CD4-positive, alpha-beta T cell treated with Interleukin-21 for 1 hour (primary cell): ENCODE data around the gene UBL3.
A peak's percentile ranks its signal among the peaks of the same experiment; 100 is the strongest.

Experiments
- DNase-seq: peaks from one replicate; pipeline ENCODE4 v3.0.0-alpha.2; 2020

The UBL3 gene, protein sequence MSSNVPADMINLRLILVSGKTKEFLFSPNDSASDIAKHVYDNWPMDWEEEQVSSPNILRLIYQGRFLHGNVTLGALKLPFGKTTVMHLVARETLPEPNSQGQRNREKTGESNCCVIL

DNA sequence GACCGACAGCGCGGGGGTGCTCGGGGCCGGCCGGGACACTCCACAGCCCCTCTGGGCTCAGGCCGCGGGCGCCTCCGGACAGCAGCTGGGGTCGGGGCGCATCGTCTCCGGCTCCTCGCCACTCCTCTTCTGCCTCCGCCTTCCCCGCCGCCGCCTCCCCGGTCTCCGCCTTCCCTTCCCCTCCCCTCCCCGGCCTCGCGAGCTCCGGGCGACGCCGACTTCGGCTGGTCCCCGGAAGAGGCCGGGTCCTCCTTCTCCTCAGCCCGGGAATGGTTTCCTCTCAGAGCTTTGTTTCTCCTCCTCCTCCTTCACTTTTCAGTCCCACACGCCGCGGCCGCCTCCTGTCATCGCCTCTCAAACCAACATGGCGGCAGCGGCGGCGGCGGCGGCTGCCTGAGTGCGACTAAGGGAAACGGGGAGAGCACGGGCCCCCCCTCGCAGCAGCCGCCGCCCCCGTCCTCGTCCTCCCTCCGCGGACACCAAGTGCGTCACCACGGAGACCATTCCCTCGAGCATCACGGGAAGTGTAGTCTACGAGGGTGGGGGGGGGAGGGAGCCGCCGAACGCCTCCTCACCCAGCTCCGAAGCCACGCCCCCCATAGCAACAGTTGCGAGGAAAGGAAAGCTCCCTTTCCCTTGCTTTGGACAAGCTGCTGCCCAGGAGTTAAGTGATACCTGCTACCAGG is at the start of gene UBL3:
Gene UBL3 (minus strand): TSS at position 405 of the 686 bp plus-strand sequence. CDS start 1,079 bp downstream, outside the sequence.
- peak; percentile 95 for DNase-seq

- DNase-seq: no peak
Observed at GRCh38 chr13:29897102-29897501, 46.7 kb upstream of the UBL3 start.

DNA sequence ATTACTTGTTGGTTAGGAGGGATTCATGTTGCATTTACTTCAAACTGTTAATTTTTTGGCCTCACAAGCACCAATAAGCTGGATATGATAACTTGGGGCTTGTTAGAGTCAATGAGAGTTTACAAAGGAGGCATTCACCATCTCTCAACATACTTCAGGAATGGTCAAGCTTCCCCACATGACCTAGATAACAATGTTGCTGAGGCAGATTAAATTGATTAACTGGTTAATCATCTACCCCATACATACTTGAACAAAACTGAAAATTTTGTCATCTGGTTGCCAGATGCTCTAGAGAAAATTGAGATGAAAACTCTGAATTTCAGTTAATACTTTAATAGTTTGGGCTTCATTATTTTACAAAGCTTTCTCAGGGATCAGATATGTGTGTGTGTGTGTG is 43.0 kb upstream of the UBL3 start:
- no peak for DNase-seq

GRCh38 chr13:29892151-29892550 is 41.7 kb upstream of the UBL3 start:
- DNase-seq: no peak

DNA sequence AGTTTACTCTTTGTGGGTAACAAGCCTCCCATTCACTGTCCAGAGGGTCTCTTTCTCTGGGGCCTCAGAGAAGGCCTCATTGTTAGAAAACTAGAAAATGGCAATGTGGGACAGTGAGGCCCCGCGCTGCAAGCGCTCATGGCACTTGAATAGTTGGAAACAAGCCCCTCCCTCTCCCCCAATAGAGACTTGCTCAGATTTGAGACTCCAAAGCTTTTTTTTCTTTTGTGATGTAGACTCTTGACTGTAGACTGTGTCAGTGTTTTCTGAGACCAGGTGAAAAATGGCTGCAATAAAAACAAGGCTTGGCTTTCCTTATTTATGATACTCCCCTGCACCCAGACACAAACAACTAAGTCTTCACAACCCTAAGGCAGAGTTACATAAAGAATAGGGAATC is 38.7 kb upstream of the UBL3 start:
- DNase-seq: no peak

GRCh38 chr13:29888306-29888705 is 37.9 kb upstream of the UBL3 start:
- no peak for DNase-seq

DNA sequence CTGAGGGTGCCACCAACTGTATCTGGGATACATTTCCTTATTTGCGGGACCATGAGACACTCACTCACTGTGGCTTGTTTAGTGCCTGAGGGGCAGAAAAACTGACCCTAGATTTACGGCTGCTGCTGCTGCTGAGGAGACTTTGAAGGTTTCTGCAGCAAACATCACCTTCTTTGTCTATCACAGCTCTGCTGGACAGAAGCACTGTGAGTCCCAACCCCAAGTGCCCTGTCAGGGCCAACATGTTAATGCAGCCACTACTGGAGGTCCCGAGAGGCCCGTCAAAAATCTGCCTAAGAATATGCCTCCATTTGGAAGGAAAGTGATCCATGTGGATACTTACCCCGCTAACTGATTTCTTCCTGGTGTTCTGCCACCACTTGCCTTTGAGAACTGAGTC is 37.3 kb upstream of the UBL3 start:
- no peak for DNase-seq

GRCh38 chr13:29887030-29887557 is 36.7 kb upstream of the UBL3 start:
- no peak for DNase-seq

GRCh38 chr13:29886446-29886845 is 36.0 kb upstream of the UBL3 start:
- peak; percentile 28 for DNase-seq

- no peak for DNase-seq
Observed at GRCh38 chr13:29885989-29886388, 35.6 kb upstream of the UBL3 start.

DNA sequence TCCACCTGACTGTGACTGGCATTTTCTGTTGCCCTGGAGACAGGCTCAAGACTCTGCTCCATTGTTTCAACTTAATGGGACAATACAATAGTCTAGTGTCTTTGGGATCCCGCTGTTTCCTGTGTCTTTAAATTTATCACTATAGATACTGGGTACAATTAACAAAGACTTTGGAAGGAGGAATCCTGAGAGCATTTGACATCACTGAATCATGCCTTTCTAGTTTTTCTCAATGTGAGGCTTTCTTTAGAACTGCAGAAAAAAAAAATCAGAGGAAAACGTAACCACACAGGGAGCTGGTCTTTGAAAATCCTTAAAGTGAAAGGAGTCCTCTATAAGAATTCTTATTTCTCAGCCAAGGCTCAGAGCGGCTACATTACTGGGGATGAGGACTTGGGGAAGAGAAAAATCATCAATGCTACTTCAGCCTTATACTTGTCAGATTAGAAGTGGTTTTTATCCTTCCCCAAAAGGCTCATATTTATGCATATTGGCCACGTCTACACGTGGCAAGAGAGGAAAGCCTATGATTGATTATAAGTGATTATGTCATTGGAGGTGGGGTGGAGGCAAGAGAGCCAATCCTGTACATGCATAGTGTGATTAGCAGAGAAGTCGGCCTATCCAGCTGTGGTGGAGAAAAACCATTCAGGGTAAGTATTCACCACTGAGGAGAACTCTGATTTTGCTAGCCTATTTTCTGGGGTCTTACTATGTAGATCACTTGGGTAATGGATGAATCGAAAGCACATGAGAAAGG is 34.4 kb upstream of the UBL3 start:
- no peak for DNase-seq

DNA sequence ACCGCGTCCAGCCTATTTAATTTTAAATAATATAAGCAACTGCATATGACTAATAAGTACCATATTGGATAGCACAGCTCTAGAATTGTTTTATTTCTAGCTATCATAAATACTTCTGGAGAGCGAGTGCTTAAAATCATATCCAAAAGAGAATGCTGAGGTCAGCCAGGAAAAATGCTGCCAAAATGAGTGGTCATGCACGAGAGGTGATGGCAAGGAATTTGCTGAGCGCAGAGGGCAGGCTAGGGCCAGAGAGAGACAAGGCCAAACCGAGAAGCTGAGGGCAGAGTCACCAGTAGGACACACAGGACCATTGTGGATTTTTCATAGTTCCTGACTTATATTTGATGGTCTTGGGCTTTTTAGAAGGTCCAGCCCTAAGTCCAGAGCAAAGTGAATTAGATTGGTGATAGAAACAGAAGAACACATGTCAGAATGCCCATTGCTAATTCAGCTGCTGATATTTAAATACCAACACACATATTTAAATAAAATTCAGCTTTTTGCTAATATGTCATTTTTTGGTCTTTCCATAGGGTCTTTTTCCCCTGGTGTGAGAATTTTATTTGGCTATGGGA is 33.6 kb upstream of the UBL3 start:
- no peak for DNase-seq

GRCh38 chr13:29882076-29882475 is 31.7 kb upstream of the UBL3 start:
- DNase-seq: no peak

- no peak for DNase-seq
Observed at GRCh38 chr13:29878101-29878500, 27.7 kb upstream of the UBL3 start.

DNA sequence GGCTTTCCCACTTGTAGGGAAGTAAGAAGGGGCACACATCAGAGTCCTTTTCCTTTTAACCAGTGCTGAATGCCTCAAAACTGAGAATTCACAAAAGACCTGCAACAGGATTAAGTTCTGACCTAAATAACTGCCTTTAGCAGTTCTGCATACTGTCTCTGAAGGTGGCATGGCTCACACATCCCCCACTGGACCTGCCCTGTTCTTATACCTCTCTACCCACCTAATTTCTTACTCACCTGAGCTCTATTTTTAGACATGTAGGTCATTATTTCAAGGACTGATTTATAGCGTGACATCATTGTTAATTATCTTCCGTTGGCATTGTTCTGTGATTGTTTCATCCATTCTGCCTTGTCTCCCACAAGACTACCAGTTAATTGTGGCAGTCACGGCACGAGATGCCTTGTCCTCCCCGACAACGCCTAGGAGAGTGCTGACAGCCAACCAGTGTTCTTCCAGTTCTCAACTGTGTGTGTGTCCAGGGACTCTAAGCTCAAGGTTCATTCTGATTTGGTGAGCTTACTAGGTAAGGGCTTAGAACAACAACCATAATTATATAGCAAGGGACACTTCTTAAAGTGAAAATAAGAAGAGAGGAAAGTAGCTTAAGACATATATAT is 27.1 kb upstream of the UBL3 start:
- no peak for DNase-seq

DNA sequence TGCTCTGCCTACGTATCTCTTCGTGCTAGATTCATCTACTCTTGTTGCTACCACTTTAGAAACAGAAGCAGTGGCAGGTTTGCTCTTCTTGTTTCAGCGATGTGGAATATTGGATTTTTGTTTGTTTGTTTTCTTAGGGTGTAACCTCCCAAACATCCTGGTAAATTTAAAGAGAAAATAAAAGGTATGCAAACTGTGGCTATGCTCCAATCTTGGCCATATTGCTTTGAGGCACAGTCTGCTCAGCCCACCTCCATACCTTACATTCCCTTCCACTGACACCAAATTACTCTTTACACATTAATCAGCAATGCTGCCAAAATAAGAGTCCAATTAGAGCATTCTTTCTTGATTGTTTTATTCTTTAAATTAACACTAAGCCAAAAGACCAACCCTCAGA is 25.2 kb upstream of the UBL3 start:
- DNase-seq: no peak

GRCh38 chr13:29868581-29868980 is 18.2 kb upstream of the UBL3 start:
- no peak for DNase-seq

GRCh38 chr13:29865934-29866333 is 15.5 kb upstream of the UBL3 start:
- no peak for DNase-seq

DNA sequence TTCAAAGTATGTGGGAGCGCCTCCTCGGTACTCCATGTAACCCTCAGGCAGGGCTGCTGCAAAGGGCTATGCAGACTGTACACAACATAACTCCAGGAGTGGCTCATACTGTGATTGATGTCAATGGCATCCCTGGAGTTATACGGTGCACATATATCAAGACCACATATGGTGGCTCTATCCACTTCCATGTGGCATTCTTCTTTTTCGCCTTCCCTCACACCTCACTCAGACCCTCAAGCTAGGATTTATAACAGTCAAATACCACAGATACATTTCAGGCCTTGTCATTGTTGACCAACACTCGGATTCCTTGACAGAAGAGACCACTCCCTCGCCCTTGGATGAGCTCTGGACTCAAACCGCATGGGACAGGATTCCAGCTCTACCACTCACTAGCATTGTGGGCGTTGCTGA is 11.3 kb upstream of the UBL3 start:
- no peak for DNase-seq

DNA sequence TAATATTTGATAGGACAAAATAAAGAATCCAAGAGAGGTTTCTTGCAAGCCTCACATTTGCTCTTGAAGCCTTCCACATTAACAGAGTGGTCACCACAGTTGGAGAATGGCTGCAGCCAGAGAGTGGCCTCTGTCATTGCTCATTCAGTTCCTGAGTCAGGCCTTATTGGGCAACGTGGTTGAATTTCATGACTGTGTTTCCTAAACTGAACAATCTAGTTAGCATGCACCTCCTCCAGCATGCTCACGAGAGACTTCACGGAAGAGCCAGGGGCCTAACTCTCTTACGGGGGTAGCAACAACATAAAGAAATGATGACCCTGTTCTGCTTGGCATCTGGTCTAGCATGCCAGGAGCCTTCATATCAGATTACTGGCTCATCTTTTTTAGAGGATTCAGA is 9.6 kb upstream of the UBL3 start:
- no peak for DNase-seq

DNA sequence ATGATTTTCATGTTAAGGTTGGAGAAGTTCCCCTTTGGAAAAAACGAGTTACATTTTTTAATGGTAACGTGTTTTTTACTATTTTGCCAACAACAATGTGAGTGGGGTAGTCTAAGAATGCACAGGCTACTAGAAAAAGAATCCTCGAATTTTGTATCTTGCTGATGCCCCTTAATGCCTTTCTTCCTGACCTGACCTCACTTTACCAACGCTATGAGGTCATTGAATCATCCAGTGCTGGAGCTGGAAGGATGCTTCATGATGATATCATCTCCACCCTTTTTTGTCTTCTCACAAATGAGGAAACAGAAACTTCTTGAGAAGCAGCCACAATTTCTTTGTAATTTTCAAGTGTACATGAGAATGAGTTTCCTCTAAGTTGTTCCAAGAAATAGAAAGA is 8.2 kb upstream of the UBL3 start:
- no peak for DNase-seq

DNA sequence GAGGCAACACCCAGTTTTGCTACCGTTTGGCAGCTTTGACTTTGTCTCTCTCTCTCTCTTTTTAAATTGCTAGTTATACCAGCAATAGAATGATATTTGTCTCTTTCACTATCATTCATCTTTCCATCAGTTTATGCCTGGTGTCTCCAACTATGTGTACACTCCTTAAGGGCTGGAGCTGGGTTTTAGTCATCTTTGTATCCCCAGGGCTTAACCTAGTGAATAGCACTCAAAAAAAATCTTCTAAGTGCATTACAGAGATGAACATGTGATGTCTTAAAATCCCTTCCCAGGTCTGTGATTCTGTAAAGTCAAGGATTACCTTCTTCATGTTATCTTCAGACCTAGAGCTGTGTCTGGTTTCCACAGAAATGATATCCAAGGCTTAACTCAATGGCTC is 7.8 kb upstream of the UBL3 start:
- DNase-seq: no peak

DNA sequence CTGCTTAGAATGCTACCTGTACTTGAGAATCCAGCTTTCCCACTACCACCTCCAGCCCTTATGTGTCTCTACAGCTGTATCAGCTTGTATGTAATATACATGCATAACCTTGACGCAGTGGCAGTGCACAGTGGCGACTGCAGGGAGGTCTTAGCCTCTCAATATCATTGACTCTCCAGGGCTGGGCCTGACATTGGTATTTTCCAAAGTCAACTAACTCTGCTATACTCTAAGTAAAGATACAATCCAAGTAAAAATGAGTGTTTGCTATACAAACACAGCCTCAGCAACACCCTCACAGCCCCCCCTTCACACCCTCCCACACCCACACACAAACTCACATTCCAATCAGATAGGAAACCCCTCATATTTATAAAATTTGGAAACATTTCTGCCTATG is 6.7 kb upstream of the UBL3 start:
- no peak for DNase-seq
